ENCODE data around the gene CBLN1. TPM values are rescaled to one million over a fixed set of nuclear protein-coding genes. Genes with fewer than 3 reads are reported as not detected.

Gene CBLN1
- total and polyA plus RNA-seq, 2 donors (not counting 1 experiment from before 2014, with no cell fraction given) = not detected

- H3K9me3 ChIP-seq (ENCODE audit: control insufficient read depth, insufficient read depth, low read depth, low read length) = no peaks in the 10 kb centered on the region
- no peaks in the 10 kb centered on the region for H3K4me1 ChIP-seq (ENCODE audit: control insufficient read depth, extremely low read depth, insufficient read depth, low read length)
- no peaks in the 10 kb centered on the region for H3K79me2 ChIP-seq (ENCODE audit: control insufficient read depth, insufficient read depth, low read length)
- no peaks in the 10 kb centered on the region for H4K20me1 ChIP-seq (ENCODE audit: control insufficient read depth, extremely low read depth, insufficient read depth, low read length)
- H3K27me3 ChIP-seq (ENCODE audit: control insufficient read depth, insufficient read depth, low read length) = no peaks in the 10 kb centered on the region
- TF ChIP-seq CTCF (conservative IDR thresholded peaks at IDR 0.05 in 1 of 2, IDR thresholded peaks at IDR 0.05 in 1 of 2; ENCODE audit: low read depth in 1 of 2, low read length in 2 of 2) (no peak), EZH2 (IDR thresholded peaks at IDR 0.05; ENCODE audit: low read length, missing control alignments) (no peak)
- H3K4me2 ChIP-seq (ENCODE audit: extremely low read depth, insufficient read depth, low read length) = no peak overlapping the region
- no peak overlapping the region for H3K27ac ChIP-seq (ENCODE audit: insufficient read depth, low read length)
- DNase-seq (ENCODE audit: low read depth in 2 of 2) = no peak
- H3K9ac ChIP-seq (ENCODE audit: insufficient read depth, low read length) = no peak overlapping the region
- H3K4me3 ChIP-seq (replicated peaks in 1 of 4; ENCODE audit: control extremely low read depth in 1 of 4, insufficient read depth in 1 of 4, low read depth in 3 of 4, low read length in 4 of 4) = no peak overlapping the region
- no peaks in the 10 kb centered on the region for H3K36me3 ChIP-seq (ENCODE audit: control insufficient read depth, insufficient read depth, low read length)
- H2AFZ ChIP-seq (ENCODE audit: low read length) = no peak overlapping the region
These were observed 30.8 kb upstream of the CBLN1 start for GRCh38 chr16:49312389-49312985.

- Histone ChIP-seq H3K9me3 (ENCODE audit: control insufficient read depth, insufficient read depth, low read depth, low read length) (no peaks in the 10 kb centered on the region), H3K9ac (ENCODE audit: insufficient read depth, low read length) (no peak overlapping the region), H3K4me2 (ENCODE audit: extremely low read depth, insufficient read depth, low read length) (no peak overlapping the region), H3K27ac (ENCODE audit: insufficient read depth, low read length) (no peak overlapping the region), H3K4me3 (replicated peaks in 1 of 4; ENCODE audit: control extremely low read depth in 1 of 4, insufficient read depth in 1 of 4, low read depth in 3 of 4, low read length in 4 of 4) (no peak overlapping the region), H3K4me1 (ENCODE audit: control insufficient read depth, extremely low read depth, insufficient read depth, low read length) (no peaks in the 10 kb centered on the region), H3K79me2 (ENCODE audit: control insufficient read depth, insufficient read depth, low read length) (no peaks in the 10 kb centered on the region), H3K36me3 (ENCODE audit: control insufficient read depth, insufficient read depth, low read length) (no peaks in the 10 kb centered on the region), H2AFZ (ENCODE audit: low read length) (no peak overlapping the region), H4K20me1 (ENCODE audit: control insufficient read depth, extremely low read depth, insufficient read depth, low read length) (no peaks in the 10 kb centered on the region), H3K27me3 (ENCODE audit: control insufficient read depth, insufficient read depth, low read length) (no peaks in the 10 kb centered on the region)
- no peak for TF ChIP-seq CTCF (conservative IDR thresholded peaks at IDR 0.05 in 1 of 2, IDR thresholded peaks at IDR 0.05 in 1 of 2; ENCODE audit: low read depth in 1 of 2, low read length in 2 of 2)
- no peak for TF ChIP-seq EZH2 (IDR thresholded peaks at IDR 0.05; ENCODE audit: low read length, missing control alignments)
- DNase-seq (ENCODE audit: low read depth in 2 of 2) = no peak
These were observed 30.2 kb upstream of the CBLN1 start for GRCh38 chr16:49311823-49312222.

GRCh38 chr16:49307176-49307575, 25.5 kb upstream of the CBLN1 start:
- Histone ChIP-seq H3K27me3 (ENCODE audit: control insufficient read depth, insufficient read depth, low read length) (no peaks in the 10 kb centered on the region), H3K36me3 (ENCODE audit: control insufficient read depth, insufficient read depth, low read length) (no peaks in the 10 kb centered on the region), H4K20me1 (ENCODE audit: control insufficient read depth, extremely low read depth, insufficient read depth, low read length) (no peaks in the 10 kb centered on the region), H3K4me3 (replicated peaks in 1 of 4; ENCODE audit: control extremely low read depth in 1 of 4, insufficient read depth in 1 of 4, low read depth in 3 of 4, low read length in 4 of 4) (no peak overlapping the region), H2AFZ (ENCODE audit: low read length) (no peak overlapping the region), H3K9me3 (ENCODE audit: control insufficient read depth, insufficient read depth, low read depth, low read length) (no peaks in the 10 kb centered on the region), H3K79me2 (ENCODE audit: control insufficient read depth, insufficient read depth, low read length) (no peaks in the 10 kb centered on the region), H3K9ac (ENCODE audit: insufficient read depth, low read length) (no peak overlapping the region), H3K4me2 (ENCODE audit: extremely low read depth, insufficient read depth, low read length) (no peak overlapping the region), H3K4me1 (ENCODE audit: control insufficient read depth, extremely low read depth, insufficient read depth, low read length) (no peaks in the 10 kb centered on the region), H3K27ac (ENCODE audit: insufficient read depth, low read length) (no peak overlapping the region)
- TF ChIP-seq EZH2 (IDR thresholded peaks at IDR 0.05; ENCODE audit: low read length, missing control alignments) (no peak), CTCF (conservative IDR thresholded peaks at IDR 0.05 in 1 of 2, IDR thresholded peaks at IDR 0.05 in 1 of 2; ENCODE audit: low read depth in 1 of 2, low read length in 2 of 2) (no peak)
- no peak for DNase-seq (ENCODE audit: low read depth in 2 of 2)

Measured in fibroblast of lung (primary cell).